ENCODE measurements around the gene MCC. TPM values are rescaled to one million over a fixed set of nuclear protein-coding genes. Genes with fewer than 3 reads are reported as not detected.

MCC gene
- total and polyA plus RNA-seq, 12 donors = 4.2 to 34.1 (median 25.2) TPM

GRCh38 chr5:113039229-113039933 is 448.9 kb downstream of the MCC start:
- no peak for TF ChIP-seq CTCF (IDR thresholded peaks at IDR 0.05)
- Histone ChIP-seq H3K4me1 (peaks cover 4 to 26% (median 15%) of the 10 kb centered on the region in 9 donors), H3K27me3 (no peaks in the 10 kb centered on the region), H3K9me3 (no peaks in the 10 kb centered on the region), H3K27ac (no peak overlapping the region), H3K4me3 (no peak overlapping the region), H3K36me3 (peaks cover 0 to 86% (median 16%) of the 10 kb centered on the region in 9 donors)
- ATAC-seq (no peak), DNase-seq (no peak)
- intact Hi-C loops (cut with DNase I) = no loop called here
- 85 to 86% methylated on average over 14 of the region's 14 CpGs for WGBS, 2 donors

GRCh38 chr5:113038714-113039113 is 449.5 kb downstream of the MCC start:
- 72 to 89% methylated on average over 9 of the region's 9 CpGs for WGBS, 2 donors
- intact Hi-C loops (cut with DNase I) = no loop called here
- Histone ChIP-seq H3K9me3 (no peaks in the 10 kb centered on the region), H3K36me3 (peaks cover 0 to 85% (median 16%) of the 10 kb centered on the region in 9 donors), H3K4me3 (no peak overlapping the region), H3K27me3 (no peaks in the 10 kb centered on the region), H3K4me1 (peaks cover 4 to 32% (median 16%) of the 10 kb centered on the region in 9 donors), H3K27ac (no peak overlapping the region)
- no peak for TF ChIP-seq CTCF (IDR thresholded peaks at IDR 0.05)
- no peak for ATAC-seq
- no peak for DNase-seq

DNA sequence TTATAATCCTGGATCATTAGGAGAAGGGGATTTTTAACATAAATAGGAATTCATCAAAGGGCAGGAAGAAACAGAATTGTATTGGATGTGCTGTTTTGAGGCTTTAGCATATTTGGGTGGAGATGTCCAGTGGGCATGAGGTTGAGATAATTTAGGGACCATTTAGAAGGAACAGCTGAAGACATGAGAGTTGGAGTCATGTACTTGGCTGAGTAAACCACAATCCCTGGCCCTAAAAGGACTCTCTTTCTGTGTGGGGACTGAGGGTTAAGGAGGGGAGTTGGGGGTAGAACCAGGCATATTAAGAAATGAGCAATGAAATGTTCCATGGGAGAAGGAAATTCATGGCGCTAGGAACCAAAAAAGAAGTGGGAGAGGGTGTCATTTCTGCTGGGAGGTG is 450.1 kb downstream of the MCC start:
- TF ChIP-seq CTCF (IDR thresholded peaks at IDR 0.05) = no peak
- no peak overlapping the region for H3K27ac ChIP-seq
- H3K4me1 ChIP-seq = peaks cover 2 to 32% (median 15%) of the 10 kb centered on the region in 9 donors
- H3K4me3 ChIP-seq = no peak overlapping the region
- intact Hi-C loops (cut with DNase I) = no loop called here
- ATAC-seq (no peak), DNase-seq (no peak)
- H3K27me3 ChIP-seq = no peaks in the 10 kb centered on the region
- no peaks in the 10 kb centered on the region for H3K9me3 ChIP-seq
- 96% methylated on average over 1 of the region's 1 CpG for WGBS, 2 donors
- peaks cover 0 to 79% (median 16%) of the 10 kb centered on the region in 9 donors for H3K36me3 ChIP-seq

- Histone ChIP-seq H3K36me3 (peaks cover 0 to 72% (median 16%) of the 10 kb centered on the region in 9 donors), H3K4me3 (no peak overlapping the region), H3K27me3 (no peaks in the 10 kb centered on the region), H3K9me3 (no peaks in the 10 kb centered on the region), H3K4me1 (peaks cover 3 to 35% (median 24%) of the 10 kb centered on the region in 9 donors), H3K27ac (no peak overlapping the region)
- ATAC-seq (no peak), DNase-seq (no peak)
- intact Hi-C loops (cut with DNase I) = no loop called here
- TF ChIP-seq CTCF (IDR thresholded peaks at IDR 0.05) = no peak
- WGBS, 2 donors = 95 to 100% methylated on average over 1 of the region's 1 CpG
These were observed 451.4 kb downstream of the MCC start for GRCh38 chr5:113036826-113037225.

Measured in heart right ventricle (tissue), 16 donors.